Endothelial cell of umbilical vein (primary cell): Measurements from ENCODE around the gene AADACL2.

Source experiments
- EZH2 ChIP-seq: IDR thresholded peaks from 2 replicates; pipeline ENCODE4 v1.6.1; 2012; ENCODE audit warnings: borderline replicate concordance, low read depth, mild to moderate bottlenecking, moderate library complexity, low read length, inconsistent platforms; ENCODE audit not compliant: severe bottlenecking
- POLR2A ChIP-seq: IDR thresholded peaks from 2 replicates; pipeline ENCODE4 v1.6.1; 2012; ENCODE audit warnings: low read depth, mild to moderate bottlenecking, control low read depth, low read length
- TF ChIP-seq, protein P1 (sequence below), 2 donors: IDR thresholded peaks; 1 replicate in 1 of 2; 2 replicates in 1 of 2; pipeline ENCODE4 v1.5.1; 2011; ENCODE audit warnings: low read length in 2 of 2, mild to moderate bottlenecking in 2 of 2, moderate library complexity in 2 of 2, control low read depth in 1 of 2, inconsistent platforms in 1 of 2, low read depth in 1 of 2; ENCODE audit not compliant: insufficient read depth in 1 of 2; ENCODE audit errors: extremely low read depth in 1 of 2

DNA sequence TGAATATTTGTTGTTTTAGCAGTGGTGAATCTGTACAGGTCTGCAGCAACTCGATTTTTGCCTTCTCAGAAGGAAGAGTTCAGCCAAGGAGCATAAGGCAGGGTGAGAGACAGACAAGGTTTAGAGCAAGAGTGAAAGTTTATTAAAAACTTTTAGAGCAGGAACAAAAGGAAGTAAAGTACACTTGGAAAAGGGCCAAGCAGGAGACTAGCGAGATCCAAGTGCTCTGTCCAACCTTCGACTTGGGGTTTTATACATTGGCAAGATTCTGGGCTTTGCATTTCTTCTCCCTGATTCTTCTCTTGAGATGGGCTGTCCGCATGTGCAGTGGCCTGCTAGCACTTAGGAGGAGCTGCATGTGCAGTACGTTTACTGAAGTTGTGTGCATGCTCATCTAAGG, 46.7 kb upstream of the AADACL2 start:
- TF ChIP-seq POLR2A: no peak
- TF ChIP-seq, protein P1, sequence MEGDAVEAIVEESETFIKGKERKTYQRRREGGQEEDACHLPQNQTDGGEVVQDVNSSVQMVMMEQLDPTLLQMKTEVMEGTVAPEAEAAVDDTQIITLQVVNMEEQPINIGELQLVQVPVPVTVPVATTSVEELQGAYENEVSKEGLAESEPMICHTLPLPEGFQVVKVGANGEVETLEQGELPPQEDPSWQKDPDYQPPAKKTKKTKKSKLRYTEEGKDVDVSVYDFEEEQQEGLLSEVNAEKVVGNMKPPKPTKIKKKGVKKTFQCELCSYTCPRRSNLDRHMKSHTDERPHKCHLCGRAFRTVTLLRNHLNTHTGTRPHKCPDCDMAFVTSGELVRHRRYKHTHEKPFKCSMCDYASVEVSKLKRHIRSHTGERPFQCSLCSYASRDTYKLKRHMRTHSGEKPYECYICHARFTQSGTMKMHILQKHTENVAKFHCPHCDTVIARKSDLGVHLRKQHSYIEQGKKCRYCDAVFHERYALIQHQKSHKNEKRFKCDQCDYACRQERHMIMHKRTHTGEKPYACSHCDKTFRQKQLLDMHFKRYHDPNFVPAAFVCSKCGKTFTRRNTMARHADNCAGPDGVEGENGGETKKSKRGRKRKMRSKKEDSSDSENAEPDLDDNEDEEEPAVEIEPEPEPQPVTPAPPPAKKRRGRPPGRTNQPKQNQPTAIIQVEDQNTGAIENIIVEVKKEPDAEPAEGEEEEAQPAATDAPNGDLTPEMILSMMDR (IDR thresholded peaks at IDR 0.05; ENCODE audit: extremely low read depth in 1 of 2, insufficient read depth in 1 of 2, low read depth in 1 of 2, low read length in 2 of 2): no peak
- no peak for TF ChIP-seq EZH2
